Neuron (in vitro differentiated cells): ENCODE data around the gene STPG4.

ENCODE experiments used
- H2AFZ ChIP-seq: one replicate; pipeline ENCODE4 v1.6.1; 2013; ENCODE audit warnings: low read depth, mild to moderate bottlenecking, inconsistent platforms, low read length, moderate library complexity
- H3K27me3 ChIP-seq: one replicate; pipeline ENCODE4 v1.6.1; 2013; ENCODE audit warnings: low read length; ENCODE audit not compliant: insufficient read depth
- H3K36me3 ChIP-seq: one replicate; pipeline ENCODE4 v1.6.1; 2013; ENCODE audit warnings: low read length; ENCODE audit not compliant: insufficient read depth
- H3K4me1 ChIP-seq: one replicate; pipeline ENCODE4 v1.6.1; 2013; ENCODE audit warnings: low read length; ENCODE audit not compliant: insufficient read depth
- H3K4me3 ChIP-seq: 2 replicates; pipeline ENCODE4 v1.5.1; 2013; ENCODE audit warnings: mild to moderate bottlenecking, low read length, moderate library complexity
- H3K9me3 ChIP-seq: one replicate; pipeline ENCODE4 v1.6.1; 2013; ENCODE audit warnings: low read length

The STPG4 gene

GRCh38 chr2:47068981-47069627 lies 86.0 kb downstream of the STPG4 start:
- Histone ChIP-seq H3K4me3 (no peak overlapping the region), H3K4me1 (peaks cover 5% of the 10 kb centered on the region), H3K27me3 (no peaks in the 10 kb centered on the region), H2AFZ (no peak overlapping the region), H3K36me3 (peaks cover 2% of the 10 kb centered on the region), H3K9me3 (no peaks in the 10 kb centered on the region)

GRCh38 chr2:47067788-47068407 lies 87.2 kb downstream of the STPG4 start:
- no peak overlapping the region for H3K4me3 ChIP-seq
- H3K9me3 ChIP-seq: no peaks in the 10 kb centered on the region
- no peaks in the 10 kb centered on the region for H3K27me3 ChIP-seq
- H3K4me1 ChIP-seq: peaks cover 17% of the 10 kb centered on the region
- peaks cover 2% of the 10 kb centered on the region for H3K36me3 ChIP-seq
- no peak overlapping the region for H2AFZ ChIP-seq

- H3K36me3 ChIP-seq: peaks cover 2% of the 10 kb centered on the region
- no peaks in the 10 kb centered on the region for H3K27me3 ChIP-seq
- H3K4me3 ChIP-seq: no peak overlapping the region
- H3K9me3 ChIP-seq: no peaks in the 10 kb centered on the region
- H2AFZ ChIP-seq: no peak overlapping the region
- H3K4me1 ChIP-seq: peaks cover 25% of the 10 kb centered on the region
Observed at GRCh38 chr2:47065771-47066380, 89.2 kb downstream of the STPG4 start.

- Histone ChIP-seq H2AFZ (no peak overlapping the region), H3K36me3 (peaks cover 2% of the 10 kb centered on the region), H3K4me1 (peaks cover 25% of the 10 kb centered on the region), H3K4me3 (no peak overlapping the region), H3K27me3 (no peaks in the 10 kb centered on the region), H3K9me3 (no peaks in the 10 kb centered on the region)
Observed at GRCh38 chr2:47065343-47065742, 89.8 kb downstream of the STPG4 start.

GRCh38 chr2:47064106-47064505 lies 91.0 kb downstream of the STPG4 start:
- H2AFZ ChIP-seq: no peak overlapping the region
- peaks cover 2% of the 10 kb centered on the region for H3K36me3 ChIP-seq
- no peak overlapping the region for H3K4me3 ChIP-seq
- peaks cover 23% of the 10 kb centered on the region for H3K4me1 ChIP-seq
- no peaks in the 10 kb centered on the region for H3K27me3 ChIP-seq
- H3K9me3 ChIP-seq: no peaks in the 10 kb centered on the region

- Histone ChIP-seq H3K27me3 (no peaks in the 10 kb centered on the region), H3K9me3 (no peaks in the 10 kb centered on the region), H2AFZ (no peak overlapping the region), H3K4me3 (no peak overlapping the region), H3K4me1 (peaks cover 23% of the 10 kb centered on the region), H3K36me3 (peaks cover 2% of the 10 kb centered on the region)
Observed at GRCh38 chr2:47063538-47063930, 91.6 kb downstream of the STPG4 start.

- no peak overlapping the region for H3K4me3 ChIP-seq
- H3K4me1 ChIP-seq: peaks cover 27% of the 10 kb centered on the region
- peaks cover 2% of the 10 kb centered on the region for H3K36me3 ChIP-seq
- H2AFZ ChIP-seq: no peak overlapping the region
- no peaks in the 10 kb centered on the region for H3K9me3 ChIP-seq
- no peaks in the 10 kb centered on the region for H3K27me3 ChIP-seq
Observed at GRCh38 chr2:47062681-47063537, 92.2 kb downstream of the STPG4 start.

- H3K4me3 ChIP-seq: no peak overlapping the region
- H3K4me1 ChIP-seq: peaks cover 27% of the 10 kb centered on the region
- no peaks in the 10 kb centered on the region for H3K9me3 ChIP-seq
Observed at GRCh38 chr2:47061944-47062678, 93.0 kb downstream of the STPG4 start.

GRCh38 chr2:47060652-47061170 lies 94.4 kb downstream of the STPG4 start:
- Histone ChIP-seq H3K4me1 (peaks cover 32% of the 10 kb centered on the region), H3K36me3 (peaks cover 2% of the 10 kb centered on the region), H3K9me3 (no peaks in the 10 kb centered on the region), H3K27me3 (no peaks in the 10 kb centered on the region), H3K4me3 (no peak overlapping the region), H2AFZ (no peak overlapping the region)

More at GRCh38 chr2:47061944-47062678, 93.0 kb downstream of the STPG4 start:
- Histone ChIP-seq H3K27me3 (no peaks in the 10 kb centered on the region), H3K36me3 (peaks cover 2% of the 10 kb centered on the region), H2AFZ (no peak overlapping the region)

- no peaks in the 10 kb centered on the region for H3K27me3 ChIP-seq
- H3K4me1 ChIP-seq: peaks cover 24% of the 10 kb centered on the region
- H3K9me3 ChIP-seq: no peaks in the 10 kb centered on the region
- H3K36me3 ChIP-seq: no peaks in the 10 kb centered on the region
- no peak overlapping the region for H2AFZ ChIP-seq
- no peak overlapping the region for H3K4me3 ChIP-seq
Observed at GRCh38 chr2:47058003-47058931, 96.8 kb downstream of the STPG4 start.

GRCh38 chr2:47057687-47058002 lies 97.5 kb downstream of the STPG4 start:
- Histone ChIP-seq H3K36me3 (no peaks in the 10 kb centered on the region), H3K4me3 (no peak overlapping the region), H3K27me3 (no peaks in the 10 kb centered on the region), H3K4me1 (peaks cover 18% of the 10 kb centered on the region), H3K9me3 (no peaks in the 10 kb centered on the region), H2AFZ (no peak overlapping the region)
